ENCODE data around the gene OR10AG1. TPM values are rescaled to one million over a fixed set of nuclear protein-coding genes. Genes with fewer than 3 reads are reported as not detected.

OR10AG1 gene
- total and polyA plus RNA-seq, 10 of the 15 experiments (the other 5 are each of a cell fraction or from before 2014, with no cell fraction given): not detected

DNA sequence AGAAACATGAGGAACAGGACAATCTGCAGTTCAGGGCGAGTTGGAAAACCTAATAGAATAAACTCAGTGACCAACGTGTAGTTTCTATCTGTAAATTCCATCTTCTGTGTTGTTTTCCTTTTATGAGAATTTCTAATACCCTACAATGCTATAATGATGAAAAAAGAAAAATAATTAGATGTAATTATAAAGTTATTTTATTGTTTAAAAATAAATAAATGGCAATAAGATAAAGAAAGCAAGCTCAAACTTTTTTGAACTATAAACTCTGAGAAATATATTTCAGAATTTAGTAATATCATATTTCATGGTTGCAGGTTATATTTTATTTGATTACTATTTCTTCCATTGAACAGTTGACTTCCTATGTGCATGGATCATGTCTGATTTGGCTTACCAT lies 33.4 kb downstream of the OR10AG1 start, which contains the start of gene OR5I1:
Gene OR5I1 (minus strand): TSS at position 101 of the 400 bp plus-strand sequence. CDS start 0 bp downstream, at position 101.
- CTCF ChIA-PET: no interaction called here
- no peaks in the 10 kb centered on the region for H3K9me3 ChIP-seq (replicated peaks; ENCODE audit: control insufficient read depth, insufficient read depth, low read length)
- intact Hi-C loops (cut with micrococcal nuclease; ENCODE audit: unreplicated experiment) (no loop called here), in situ Hi-C loops (cut with MboI) (loop anchor here (25.0 kb wide), 1 partner anchor 1326 kb away; no protein-coding TSS in a partner anchor)
- H3K4me2 ChIP-seq (ENCODE audit: control insufficient read depth, insufficient read depth): no peak within 1 kb of the TSS
- no peak within 1 kb of the TSS for H3K4me3 ChIP-seq
- no TSS peak for BruUV-seq (replicated peaks)
- FAIRE-seq (no peak), ATAC-seq (no peak), DNase-seq (ENCODE audit: low read depth, low spot score) (no peak)
- H3K36me3 ChIP-seq (ENCODE audit: control insufficient read depth in 2 of 2, insufficient read depth in 2 of 2, low read length in 1 of 2): no peaks in the 10 kb centered on the region
- RAD21 ChIA-PET (ENCODE audit: unreplicated experiment): no interaction called here
- H3K4me1 ChIP-seq (ENCODE audit: control insufficient read depth, insufficient read depth, low read length): no peaks in the 10 kb centered on the region
- SMC1A ChIA-PET (ENCODE audit: uncharacterized antibody, unreplicated experiment): no interaction called here
- H3K27ac ChIP-seq (ENCODE audit: control insufficient read depth, insufficient read depth): no peak within 1 kb of the TSS
- no peaks in the 10 kb centered on the region for H3K79me2 ChIP-seq (ENCODE audit: control insufficient read depth, insufficient read depth, low read length)
- no peaks in the 10 kb centered on the region for H4K20me1 ChIP-seq (ENCODE audit: control insufficient read depth, insufficient read depth)
- TF ChIP-seq, protein P1, sequence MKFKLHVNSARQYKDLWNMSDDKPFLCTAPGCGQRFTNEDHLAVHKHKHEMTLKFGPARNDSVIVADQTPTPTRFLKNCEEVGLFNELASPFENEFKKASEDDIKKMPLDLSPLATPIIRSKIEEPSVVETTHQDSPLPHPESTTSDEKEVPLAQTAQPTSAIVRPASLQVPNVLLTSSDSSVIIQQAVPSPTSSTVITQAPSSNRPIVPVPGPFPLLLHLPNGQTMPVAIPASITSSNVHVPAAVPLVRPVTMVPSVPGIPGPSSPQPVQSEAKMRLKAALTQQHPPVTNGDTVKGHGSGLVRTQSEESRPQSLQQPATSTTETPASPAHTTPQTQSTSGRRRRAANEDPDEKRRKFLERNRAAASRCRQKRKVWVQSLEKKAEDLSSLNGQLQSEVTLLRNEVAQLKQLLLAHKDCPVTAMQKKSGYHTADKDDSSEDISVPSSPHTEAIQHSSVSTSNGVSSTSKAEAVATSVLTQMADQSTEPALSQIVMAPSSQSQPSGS (IDR thresholded peaks at IDR 0.05; ENCODE audit: low read length): no peak
- TF ChIP-seq NRF1 (conservative IDR thresholded peaks at IDR 0.05; ENCODE audit: low read depth, low read length) (no peak), FOXM1 (IDR thresholded peaks at IDR 0.05; ENCODE audit: low read depth, low read length) (no peak), STAT3 (IDR thresholded peaks at IDR 0.05; ENCODE audit: low read depth, low read length) (no peak)
- 0% methylated on average over 2 of the region's 2 CpGs for WGBS (ENCODE audit: insufficient coverage, insufficient replicate concordance, low lambda C conversion rate, missing lambda C conversion rate)
- no peaks in the 10 kb centered on the region for H3K27me3 ChIP-seq (replicated peaks in 1 of 2; ENCODE audit: control insufficient read depth in 2 of 2, insufficient read depth in 2 of 2, low read length in 1 of 2)
- no peak within 1 kb of the TSS for H3K9ac ChIP-seq (ENCODE audit: control insufficient read depth, insufficient read depth, low read length)
- no peak within 1 kb of the TSS for H2AFZ ChIP-seq (ENCODE audit: control insufficient read depth, low read depth, low read length)
- POLR2A ChIA-PET: no interaction called here

DNA sequence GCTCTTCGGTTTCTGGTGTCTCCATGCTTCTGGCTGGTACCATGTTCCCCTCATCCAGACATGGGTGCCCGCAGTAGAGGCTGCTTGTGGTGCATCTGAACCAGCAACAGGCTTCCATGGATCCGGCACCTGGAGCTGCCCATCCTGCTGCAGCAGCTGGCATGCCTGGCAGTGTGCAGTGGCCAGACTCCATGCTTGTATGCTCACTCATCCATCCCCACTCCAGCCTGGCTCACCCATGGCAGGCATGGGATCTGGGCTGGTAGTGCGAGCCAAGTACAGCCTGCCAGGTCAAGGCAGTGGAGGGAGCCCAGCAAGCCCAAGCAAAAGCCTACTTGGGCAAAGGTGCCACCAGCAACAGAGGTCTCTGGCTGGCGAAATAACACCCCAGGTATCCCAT lies 49.2 kb downstream of the OR10AG1 start:
- 7% methylated on average over 5 of the region's 5 CpGs for WGBS (ENCODE audit: insufficient coverage, insufficient replicate concordance, low lambda C conversion rate, missing lambda C conversion rate)
- ChIA-PET CTCF (no interaction called here), SMC1A (ENCODE audit: uncharacterized antibody, unreplicated experiment) (no interaction called here)

More for the DNA sequence above, 49.2 kb downstream of the OR10AG1 start:
- RAD21 ChIA-PET (ENCODE audit: unreplicated experiment): no interaction called here
- intact Hi-C loops (cut with micrococcal nuclease; ENCODE audit: unreplicated experiment) (no loop called here), in situ Hi-C loops (cut with MboI) (no loop called here)
- Histone ChIP-seq H3K4me1 (ENCODE audit: control insufficient read depth, insufficient read depth, low read length) (no peaks in the 10 kb centered on the region), H3K36me3 (ENCODE audit: control insufficient read depth in 2 of 2, insufficient read depth in 2 of 2, low read length in 1 of 2) (no peaks in the 10 kb centered on the region), H3K4me3 (no peak overlapping the region), H2AFZ (ENCODE audit: control insufficient read depth, low read depth, low read length) (no peak overlapping the region), H3K27me3 (replicated peaks in 1 of 2; ENCODE audit: control insufficient read depth in 2 of 2, insufficient read depth in 2 of 2, low read length in 1 of 2) (no peaks in the 10 kb centered on the region), H3K79me2 (ENCODE audit: control insufficient read depth, insufficient read depth, low read length) (no peaks in the 10 kb centered on the region), H3K9me3 (replicated peaks; ENCODE audit: control insufficient read depth, insufficient read depth, low read length) (no peaks in the 10 kb centered on the region), H3K4me2 (ENCODE audit: control insufficient read depth, insufficient read depth) (no peak overlapping the region), H3K9ac (ENCODE audit: control insufficient read depth, insufficient read depth, low read length) (no peak overlapping the region), H3K27ac (ENCODE audit: control insufficient read depth, insufficient read depth) (no peak overlapping the region), H4K20me1 (ENCODE audit: control insufficient read depth, insufficient read depth) (no peaks in the 10 kb centered on the region)
- FAIRE-seq (no peak), ATAC-seq (no peak), DNase-seq (ENCODE audit: low read depth, low spot score) (no peak)
- BruUV-seq (replicated peaks): no TSS peak
- POLR2A ChIA-PET: no interaction called here
- no peak for TF ChIP-seq ZNF274 (IDR thresholded peaks at IDR 0.05; ENCODE audit: insufficient read depth, insufficient read length)
- TF ChIP-seq RAD21 (IDR thresholded peaks at IDR 0.05; ENCODE audit: insufficient read depth, low read depth, low read length): no peak
- TF ChIP-seq MEF2A (IDR thresholded peaks at IDR 0.05; ENCODE audit: insufficient read depth, low read depth, low read length): no peak
- TF ChIP-seq MYC (IDR thresholded peaks at IDR 0.05; ENCODE audit: insufficient read depth, insufficient read length, insufficient replicate concordance, low read length, severe bottlenecking): no peak
- TF ChIP-seq POU2F2 (IDR thresholded peaks at IDR 0.05; ENCODE audit: borderline replicate concordance, low read depth, low read length): no peak
- TF ChIP-seq CBX5 (IDR thresholded peaks at IDR 0.05; ENCODE audit: low read depth): no peak
- TF ChIP-seq CREM (IDR thresholded peaks at IDR 0.05; ENCODE audit: low read depth): no peak
- TF ChIP-seq CBX3 (IDR thresholded peaks at IDR 0.05; ENCODE audit: borderline replicate concordance, low read depth): no peak
- no peak for TF ChIP-seq SMAD1 (IDR thresholded peaks at IDR 0.05; ENCODE audit: low read depth, partially characterized antibody)
- TF ChIP-seq, protein P2, sequence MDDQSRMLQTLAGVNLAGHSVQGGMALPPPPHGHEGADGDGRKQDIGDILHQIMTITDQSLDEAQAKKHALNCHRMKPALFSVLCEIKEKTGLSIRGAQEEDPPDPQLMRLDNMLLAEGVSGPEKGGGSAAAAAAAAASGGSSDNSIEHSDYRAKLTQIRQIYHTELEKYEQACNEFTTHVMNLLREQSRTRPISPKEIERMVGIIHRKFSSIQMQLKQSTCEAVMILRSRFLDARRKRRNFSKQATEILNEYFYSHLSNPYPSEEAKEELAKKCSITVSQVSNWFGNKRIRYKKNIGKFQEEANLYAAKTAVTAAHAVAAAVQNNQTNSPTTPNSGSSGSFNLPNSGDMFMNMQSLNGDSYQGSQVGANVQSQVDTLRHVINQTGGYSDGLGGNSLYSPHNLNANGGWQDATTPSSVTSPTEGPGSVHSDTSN (IDR thresholded peaks at IDR 0.05; ENCODE audit: insufficient replicate concordance, low read depth, low read length): no peak
- TF ChIP-seq TARDBP (IDR thresholded peaks at IDR 0.05; ENCODE audit: borderline replicate concordance): no peak
- no peak for TF ChIP-seq TAF1 (IDR thresholded peaks at IDR 0.05; ENCODE audit: borderline replicate concordance, low read depth, low read length)

Data from GM12878 (cell line).